ENCODE results near the gene P2RX1.

P2RX1 gene

GRCh38 chr17:3848229-3848835, 67.9 kb downstream of the P2RX1 start:
- no peak for DNase-seq

DNA sequence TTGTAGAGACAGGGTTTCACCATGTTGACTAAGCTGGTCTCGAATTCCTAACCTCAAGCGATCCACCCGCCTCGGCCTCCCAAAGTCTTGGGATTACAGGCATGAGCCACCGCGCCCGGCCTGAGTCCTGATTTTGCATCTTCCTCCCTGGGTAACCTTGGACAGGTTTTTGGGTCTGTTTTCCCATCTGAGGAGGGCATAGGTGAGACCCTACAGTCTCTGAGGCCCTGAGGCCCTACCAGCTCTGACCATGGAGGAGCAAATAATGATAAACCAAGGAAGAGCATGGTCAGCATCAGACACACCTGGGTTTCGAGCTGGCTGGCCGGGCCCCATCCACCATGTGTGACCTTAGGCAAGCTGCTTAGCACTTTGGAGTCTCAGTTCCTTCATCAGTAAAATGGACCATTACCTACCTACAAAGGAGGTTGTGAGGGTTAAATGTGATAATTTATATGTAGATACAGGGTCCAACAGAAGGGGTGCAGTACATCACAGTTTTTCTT, 69.0 kb downstream of the P2RX1 start:
- no peak for DNase-seq

Data from COR-L47 (cell line).